Right hindlimb (tissue), 1 donor: ENCODE measurements around the gene MTIF3.
"Not testable (repeated sequence)": the region's sequence is repeated elsewhere in the genome, so short reads cannot be mapped to it uniquely, and the experiment has no call there.

Experiments
- DNase-seq: peaks from one replicate; pipeline ENCODE4 v3.0.0-alpha.2; 2018

Gene MTIF3

DNA sequence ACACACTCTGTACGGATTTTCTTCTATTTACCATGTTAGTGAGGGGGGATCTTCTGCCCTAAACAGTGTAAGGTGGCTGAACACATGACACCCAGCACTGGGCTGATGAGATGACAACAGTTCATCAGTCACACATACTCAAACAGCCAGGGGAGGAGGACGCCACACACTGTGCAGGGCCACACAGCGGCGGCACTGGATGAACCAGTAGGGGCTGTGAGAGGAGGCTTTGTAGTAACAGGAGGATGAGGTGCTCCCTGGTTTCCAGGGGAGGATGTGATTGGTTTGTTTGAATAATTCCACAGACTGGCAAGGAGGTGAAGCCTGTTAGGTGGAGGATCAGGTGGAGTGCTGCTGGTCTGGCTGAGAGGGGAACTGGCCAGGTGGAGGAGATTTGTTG lies 42.3 kb downstream of the MTIF3 start:
- no peak for DNase-seq

DNA sequence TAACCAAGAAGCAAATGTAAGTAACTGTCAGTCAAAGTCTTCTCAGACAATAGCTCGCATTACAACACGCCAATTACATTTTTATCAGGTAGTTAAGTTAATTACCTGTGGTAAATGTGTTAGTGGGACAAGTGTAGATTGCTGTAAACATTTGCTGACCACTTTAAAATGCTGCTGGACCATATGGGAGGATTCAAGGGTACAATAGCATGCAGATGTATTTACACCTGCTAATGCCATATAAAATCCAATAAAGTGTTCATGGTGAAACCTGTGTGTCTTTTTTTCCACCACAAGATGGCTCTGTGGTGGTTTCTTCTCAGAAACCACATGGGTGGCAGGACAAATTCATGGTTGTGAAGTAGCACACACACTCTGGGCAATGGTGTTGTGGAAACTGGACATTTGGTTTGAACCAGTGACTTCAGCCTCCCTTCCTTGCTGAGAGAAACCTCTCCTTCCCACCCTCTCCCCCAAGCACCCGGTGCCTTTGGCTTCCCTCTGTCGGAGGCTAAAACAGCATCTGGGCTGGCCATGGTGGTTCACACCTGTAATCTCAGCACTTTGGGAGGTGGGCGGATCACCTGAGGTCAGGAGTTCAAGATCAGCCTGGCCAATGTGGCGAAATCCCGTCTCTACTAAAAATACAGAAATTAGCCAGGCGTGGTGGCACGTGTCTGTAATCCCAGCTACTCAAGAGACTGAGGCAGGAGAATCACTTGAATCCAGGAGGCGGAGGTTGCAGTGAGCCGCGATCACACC lies 44.0 kb downstream of the MTIF3 start:
- DNase-seq: no peak

DNA sequence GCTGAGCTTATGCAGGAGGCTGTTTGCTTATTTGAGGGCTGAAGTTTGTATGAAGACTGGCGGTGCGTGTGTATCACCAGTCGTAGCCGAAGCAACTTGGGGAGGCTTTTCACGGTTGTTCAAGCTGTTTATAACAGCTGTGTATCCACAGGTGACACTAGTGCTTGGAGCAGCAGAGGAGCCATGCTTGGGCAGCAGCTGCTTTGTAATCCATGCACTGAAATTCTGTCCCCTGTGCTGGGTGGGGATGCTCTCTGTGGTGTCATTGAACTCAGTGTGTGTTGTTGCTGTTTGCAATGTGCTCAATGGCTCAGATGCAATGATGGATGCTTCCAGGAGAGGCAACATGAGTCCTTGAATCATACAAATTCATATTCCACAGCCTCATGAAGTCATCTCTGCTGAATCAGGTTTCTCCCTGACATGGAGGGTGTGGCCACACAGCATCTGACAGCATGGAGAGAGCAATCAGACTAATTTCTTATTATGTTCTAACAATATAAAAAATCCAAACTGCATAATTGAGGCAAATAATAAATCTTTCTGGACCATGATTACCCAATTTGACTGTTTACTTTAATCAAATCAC lies 44.7 kb downstream of the MTIF3 start:
- DNase-seq: peak; percentile 47

DNA sequence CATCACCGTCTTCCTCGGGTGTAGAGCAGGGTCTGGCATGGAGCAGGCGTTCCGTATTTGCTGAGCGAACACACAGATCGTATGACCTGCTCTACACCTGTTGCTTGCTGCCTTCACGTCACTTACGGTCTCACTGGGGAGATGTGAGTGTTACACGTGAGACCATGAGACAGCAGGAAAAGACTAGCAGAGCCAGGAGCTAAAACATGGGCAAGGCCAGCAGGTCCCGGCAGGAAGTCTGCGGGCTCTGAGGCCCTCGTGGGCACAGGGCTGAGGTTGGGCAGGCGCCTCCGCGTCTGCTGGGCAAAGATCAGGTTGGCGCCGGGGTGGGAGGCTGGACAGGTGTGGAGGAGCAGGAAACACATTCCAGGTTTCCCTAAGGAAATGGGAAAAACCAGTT lies 45.7 kb downstream of the MTIF3 start:
- no peak for DNase-seq

DNA sequence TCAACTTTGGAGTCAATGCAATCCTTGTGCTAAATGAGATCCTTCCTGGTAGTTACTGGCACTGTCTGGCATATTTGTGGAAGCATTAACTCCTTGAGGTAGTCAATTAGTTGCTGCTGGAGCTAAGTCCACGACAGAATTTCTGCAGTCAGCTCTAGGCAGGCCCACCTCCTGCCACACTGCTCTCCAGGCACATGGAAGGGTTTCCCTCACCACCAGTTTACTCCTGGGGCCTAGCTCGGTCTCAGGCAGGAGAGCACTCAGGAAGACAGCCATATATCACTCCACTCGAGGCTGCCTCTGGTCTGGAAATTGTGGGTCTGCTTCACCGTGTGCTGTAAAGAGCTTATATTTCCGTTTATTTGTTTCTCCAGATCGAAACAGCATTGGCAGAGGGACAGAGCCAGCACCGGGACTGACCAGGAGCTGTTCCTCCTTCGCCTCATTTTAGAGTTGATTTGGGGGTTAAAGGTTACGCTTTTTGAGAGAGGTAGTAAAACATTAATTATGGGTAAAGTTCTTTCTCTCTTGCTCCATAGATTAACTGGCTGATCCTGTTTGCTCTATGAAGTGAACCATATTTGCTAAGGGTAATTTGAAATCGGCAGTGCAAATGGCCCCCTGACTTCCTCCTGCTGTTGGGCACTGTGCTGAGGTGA lies 46.5 kb downstream of the MTIF3 start:
- no peak for DNase-seq

DNA sequence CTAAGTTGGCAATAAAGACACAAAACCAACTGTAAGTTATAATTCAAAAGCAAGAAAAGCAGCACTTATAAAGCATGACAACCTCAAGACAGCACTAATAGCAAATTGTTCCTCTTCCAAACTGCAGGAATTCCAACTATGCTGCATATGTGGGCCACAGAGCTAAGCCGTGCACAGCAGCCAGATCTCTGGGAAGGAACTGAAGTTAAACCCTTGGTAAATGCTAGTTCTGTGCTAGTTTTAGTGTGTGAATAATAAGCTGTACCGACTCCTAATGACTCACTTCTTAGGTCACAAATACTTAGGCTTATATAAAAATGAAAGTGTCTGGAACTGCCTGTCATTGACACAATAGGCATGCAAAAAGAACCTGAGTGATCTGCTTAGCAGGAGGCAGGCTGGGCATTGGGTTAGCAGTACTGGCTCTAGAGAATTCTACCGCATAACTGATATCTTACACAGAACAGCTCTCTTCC lies 47.1 kb downstream of the MTIF3 start:
- DNase-seq: peak; percentile 51

DNA sequence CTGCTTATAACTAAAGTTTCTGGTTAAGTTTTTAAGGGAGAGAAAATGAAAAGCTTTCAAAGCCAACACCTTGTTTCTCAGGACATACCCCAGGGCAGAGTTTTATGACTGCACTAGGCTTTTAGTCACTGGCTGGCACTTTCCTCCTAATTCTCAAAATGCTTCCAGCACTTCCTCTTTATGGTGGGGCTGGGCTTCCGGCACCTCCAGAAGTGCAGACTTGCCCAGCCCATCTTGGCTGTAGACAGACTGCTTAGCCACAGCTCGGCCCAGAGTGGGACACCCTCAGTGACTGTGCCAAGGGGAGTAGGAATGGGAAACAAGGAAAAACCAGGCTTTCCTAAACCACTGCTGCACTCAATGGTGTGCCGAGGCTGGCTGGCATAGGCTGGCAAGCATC lies 49.2 kb downstream of the MTIF3 start:
- peak; percentile 34 for DNase-seq

DNA sequence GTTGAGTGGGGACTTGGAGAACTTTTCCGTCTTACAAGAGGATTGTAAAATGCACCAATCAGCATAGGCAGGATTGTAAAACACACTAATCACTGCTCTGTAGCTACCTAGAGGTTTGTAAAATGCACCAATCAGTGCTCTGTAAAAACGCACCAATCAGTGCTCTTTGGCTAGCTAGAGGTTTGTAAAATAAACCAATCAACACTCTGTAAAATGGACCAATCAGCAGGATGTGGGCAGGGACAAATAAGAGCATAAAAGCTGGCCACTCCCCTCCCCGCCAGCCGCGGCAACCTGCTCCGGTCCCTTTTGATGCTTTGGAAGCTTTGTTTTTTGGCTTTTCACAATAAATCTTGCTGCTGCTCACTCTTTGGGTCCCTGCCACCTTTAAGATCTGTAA lies 50.0 kb downstream of the MTIF3 start:
- DNase-seq: not testable (repeated sequence)

DNA sequence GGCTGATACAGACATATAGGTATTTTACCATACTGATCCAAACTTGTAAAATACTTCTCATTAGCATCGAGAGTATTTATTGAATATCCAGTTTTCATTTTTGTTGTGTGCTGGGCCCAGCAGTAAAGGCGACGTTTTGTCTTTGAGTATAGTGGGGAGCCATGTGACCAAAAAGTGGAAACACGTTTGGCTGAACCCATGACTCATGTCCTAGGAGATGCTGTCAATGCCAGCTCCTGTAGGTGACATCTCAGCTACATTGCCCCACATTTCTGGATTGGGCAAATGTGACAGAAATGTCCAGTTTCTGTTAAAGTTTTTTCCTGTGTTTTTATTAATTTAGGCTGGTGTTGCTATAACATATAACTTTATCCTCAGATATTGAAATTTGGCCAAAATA lies 52.0 kb downstream of the MTIF3 start:
- DNase-seq: no peak

DNA sequence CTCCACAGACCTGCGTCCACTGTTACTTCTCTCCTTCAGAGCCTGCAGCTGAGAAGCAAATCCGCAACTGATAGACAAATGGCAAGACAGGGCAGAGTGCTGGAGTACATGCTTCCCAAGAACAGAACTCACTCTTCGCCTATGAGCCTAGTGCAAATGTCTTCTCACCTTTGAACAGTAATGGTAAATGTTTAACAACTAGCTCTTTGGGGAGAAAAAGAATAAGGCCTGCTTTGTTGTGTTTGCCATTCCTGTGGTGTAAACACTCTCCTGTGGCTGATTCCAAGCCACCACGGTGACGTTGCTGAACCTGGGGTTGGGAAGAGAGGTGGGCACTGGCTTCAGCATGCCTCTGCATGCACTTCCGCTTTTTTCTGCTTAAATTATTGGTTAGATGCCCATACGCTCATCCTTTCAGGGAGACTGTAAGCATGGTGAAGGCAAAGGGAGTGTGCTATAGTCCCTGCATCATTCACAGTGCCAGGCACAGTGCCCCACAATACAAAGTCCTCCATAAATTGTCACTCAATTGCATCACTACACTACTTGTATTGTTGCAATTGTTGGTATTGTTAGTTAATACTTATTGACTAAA lies 54.0 kb downstream of the MTIF3 start:
- DNase-seq: no peak

DNA sequence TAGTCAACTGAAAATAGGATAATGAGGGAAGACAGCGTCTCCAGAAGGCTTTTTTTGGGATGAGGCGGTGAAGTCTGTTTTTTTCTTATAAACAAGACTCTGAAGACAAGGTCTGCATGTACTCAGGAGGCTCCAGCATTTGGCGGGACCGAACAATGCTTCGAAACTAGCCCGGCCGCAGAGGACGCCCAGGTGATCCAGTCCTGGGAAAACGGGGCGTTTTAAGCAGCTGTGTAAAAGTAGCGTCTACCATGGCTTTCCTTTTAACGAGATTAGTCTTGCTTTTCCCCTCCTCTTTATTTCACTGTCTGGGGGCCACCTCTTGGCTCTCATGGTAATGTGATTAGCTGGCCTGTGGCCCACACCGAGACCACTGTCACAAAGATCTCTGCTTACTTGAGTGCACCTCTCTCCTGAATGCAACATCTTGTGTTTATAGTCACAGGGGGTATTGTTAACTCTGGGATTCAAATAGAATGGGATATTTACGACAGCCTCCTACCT lies 55.3 kb downstream of the MTIF3 start:
- DNase-seq: no peak

DNA sequence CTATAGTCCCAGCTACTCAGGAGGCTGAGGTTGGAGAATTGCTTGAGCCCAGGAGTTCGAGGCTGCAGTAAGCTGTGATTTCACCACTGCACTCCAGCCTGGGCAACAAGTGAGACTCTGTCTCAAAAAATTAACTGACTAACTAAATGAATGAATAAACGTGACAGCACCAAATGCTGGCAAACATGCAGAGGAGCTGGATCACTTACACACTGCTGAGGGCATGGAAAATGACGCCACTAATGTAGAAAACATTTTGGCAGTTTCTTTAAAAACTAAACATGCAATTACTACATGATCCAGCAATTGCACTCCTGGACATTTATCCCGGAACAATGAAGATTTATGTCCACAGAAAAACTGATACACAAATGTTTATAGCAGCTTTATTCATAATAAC lies 57.3 kb downstream of the MTIF3 start:
- no peak for DNase-seq

DNA sequence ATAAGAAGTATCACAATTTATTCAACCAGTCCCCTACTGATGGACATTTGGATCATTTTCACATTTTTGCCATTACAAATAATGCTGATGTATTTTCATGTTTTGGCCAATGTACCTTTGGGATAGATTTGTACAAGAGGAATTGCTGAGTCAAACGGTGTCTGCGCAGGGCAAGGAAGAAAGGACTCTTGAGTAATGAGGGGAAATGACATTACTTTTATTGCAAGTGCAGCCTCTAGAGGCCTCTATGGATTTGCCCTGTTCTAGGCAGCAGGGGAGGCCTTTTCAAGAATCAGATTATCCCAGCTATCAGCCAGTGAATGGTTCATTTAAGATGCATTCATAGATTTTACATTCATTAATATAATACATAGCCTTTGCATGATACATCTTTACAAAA lies 58.9 kb downstream of the MTIF3 start:
- no peak for DNase-seq

DNA sequence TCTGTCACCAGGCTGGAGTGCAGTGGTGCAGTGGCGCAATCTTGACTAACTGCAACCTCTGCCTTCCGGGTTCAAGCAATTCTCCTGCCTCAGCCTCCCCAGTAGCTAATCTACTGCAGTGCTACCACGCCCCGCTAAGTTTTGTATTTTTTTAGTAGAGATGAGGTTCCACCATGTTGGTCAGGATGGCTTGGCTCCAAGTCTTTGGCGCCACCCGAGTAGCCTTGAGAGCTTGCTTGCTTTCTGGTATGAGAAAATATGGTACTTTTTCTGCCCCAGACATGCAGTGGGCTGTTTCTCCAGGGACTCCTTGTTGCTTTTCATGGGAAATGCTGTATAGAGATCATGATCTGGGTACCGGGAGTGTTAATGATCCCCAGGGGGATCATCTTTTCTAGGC lies 60.5 kb downstream of the MTIF3 start:
- no peak for DNase-seq

DNA sequence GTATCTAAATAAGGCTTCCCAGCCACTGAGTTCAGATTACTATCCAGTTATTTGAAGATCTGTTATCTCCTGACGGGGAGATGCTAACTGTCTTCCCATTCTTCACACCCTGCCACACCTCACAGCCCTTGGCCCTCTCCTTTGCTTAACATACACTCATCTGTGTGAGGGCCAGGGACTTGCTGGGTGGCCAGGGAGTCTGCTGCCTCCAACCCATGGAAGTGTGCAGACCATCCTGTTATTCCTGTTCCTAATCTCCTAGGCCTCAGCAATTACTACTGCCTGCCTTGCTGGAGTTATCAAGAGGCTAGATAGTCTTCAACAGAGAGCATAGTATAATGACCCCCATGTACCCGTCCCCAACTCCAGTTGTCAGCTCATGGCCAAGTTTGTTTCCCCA lies 62.1 kb downstream of the MTIF3 start:
- no peak for DNase-seq
